OCI-LY1 (cell line): ENCODE measurements around the gene P3H2.
"Not testable (repeated sequence)": the region's sequence is repeated elsewhere in the genome, so short reads cannot be mapped to it uniquely, and the experiment has no call there.

Source experiments
- H2AFZ ChIP-seq: fragments of 200-600 bp; sonication (generic), shearing (Covaris generic); 2 replicates; pipeline ENCODE4 v1.6.0; 2014; ENCODE audit warnings: antibody characterized with exemption, mild to moderate bottlenecking, low read length
- H3F3A ChIP-seq: fragments of 200-600 bp; sonication (generic), shearing (Covaris generic); 2 replicates; pipeline ENCODE4 v1.6.0; 2014; ENCODE audit warnings: mild to moderate bottlenecking, antibody characterized with exemption, low read length, moderate library complexity; ENCODE audit not compliant: insufficient read depth
- H3K27ac ChIP-seq: fragments of 200-600 bp; sonication (generic); 2 replicates; pipeline ENCODE4 v1.5.1; 2014; ENCODE audit warnings: low read length, mixed run types, mild to moderate bottlenecking, low read depth; ENCODE audit not compliant: poor library complexity, severe bottlenecking
- H3K27me3 ChIP-seq: fragments of 200-600 bp; sonication (generic); 2 replicates; pipeline ENCODE4 v1.6.0; 2014; ENCODE audit warnings: antibody characterized with exemption, mild to moderate bottlenecking, low read length, moderate library complexity; ENCODE audit not compliant: insufficient read depth
- H3K36me3 ChIP-seq: fragments of 200-600 bp; sonication (generic); 2 replicates; pipeline ENCODE4 v1.6.1; 2014; ENCODE audit warnings: mild to moderate bottlenecking, antibody characterized with exemption, low read length, moderate library complexity, mixed read lengths; ENCODE audit not compliant: insufficient read depth
- H3K4me1 ChIP-seq: fragments of 200-600 bp; sonication (generic); 2 replicates; pipeline ENCODE4 v1.5.1; 2014; ENCODE audit warnings: mild to moderate bottlenecking, low read length, moderate library complexity; ENCODE audit not compliant: insufficient read depth, severe bottlenecking
- H3K4me2 ChIP-seq: fragments of 200-600 bp; sonication (generic), shearing (Covaris generic); 2 replicates; pipeline ENCODE4 v1.6.1; 2014; ENCODE audit warnings: low read length
- H3K4me3 ChIP-seq: fragments of 200-600 bp; sonication (generic); 2 replicates; pipeline ENCODE4 v1.5.1; 2014; ENCODE audit warnings: low read length, low read depth, mild to moderate bottlenecking, mixed read lengths; ENCODE audit not compliant: poor library complexity, severe bottlenecking
- H3K79me2 ChIP-seq: fragments of 200-600 bp; shearing (Covaris generic); 2 replicates; pipeline ENCODE4 v1.6.1; 2016; ENCODE audit warnings: mixed run types, low read length, mixed read lengths; ENCODE audit not compliant: insufficient read depth
- H3K9ac ChIP-seq: fragments of 200-600 bp; sonication (generic), shearing (Covaris generic); 2 replicates; pipeline ENCODE4 v1.6.1; 2014; ENCODE audit warnings: mild to moderate bottlenecking, low read length, mixed read lengths
- H3K9me2 ChIP-seq: fragments of 200-600 bp; sonication (generic), shearing (Covaris generic); 2 replicates; pipeline ENCODE4 v1.6.1; 2014; ENCODE audit warnings: low read depth, mild to moderate bottlenecking, low read length, mixed read lengths
- H3K9me3 ChIP-seq: fragments of 200-600 bp; shearing (Covaris generic); 2 replicates; pipeline ENCODE4 v1.6.1; 2014; ENCODE audit warnings: low read length, mixed read lengths
- H4K20me1 ChIP-seq: fragments of 200-600 bp; sonication (generic), shearing (Covaris generic); 2 replicates; pipeline ENCODE4 v1.6.0; 2016; ENCODE audit warnings: mild to moderate bottlenecking, low read length; ENCODE audit not compliant: insufficient read depth
- CTCF ChIP-seq: fragments of 200-600 bp; sonication (generic), shearing (Covaris generic); IDR thresholded peaks from 2 replicates; pipeline ENCODE4 v1.5.1; 2017; ENCODE audit warnings: mild to moderate bottlenecking, antibody characterized with exemption, low read length, moderate library complexity, mixed read lengths
- EZH2 ChIP-seq: fragments of 200-600 bp; sonication (generic), shearing (Covaris generic); IDR thresholded peaks from 2 replicates; pipeline ENCODE4 v1.8.0; 2017; ENCODE audit warnings: borderline replicate concordance, mixed run types, mild to moderate bottlenecking, antibody characterized with exemption, low read length, moderate library complexity, mixed read lengths

Gene P3H2

GRCh38 chr3:190150681-190151080 lies 30.0 kb upstream of the P3H2 start:
- no peak overlapping the region for H3K4me2 ChIP-seq
- no peaks in the 10 kb centered on the region for H3K9me2 ChIP-seq
- H2AFZ ChIP-seq: no peak overlapping the region
- H3K27me3 ChIP-seq: no peaks in the 10 kb centered on the region
- H3K36me3 ChIP-seq: no peaks in the 10 kb centered on the region
- H4K20me1 ChIP-seq: no peaks in the 10 kb centered on the region
- TF ChIP-seq CTCF (no peak), EZH2 (no peak)
- H3K79me2 ChIP-seq: no peaks in the 10 kb centered on the region
- no peak overlapping the region for H3K9ac ChIP-seq
- H3K4me3 ChIP-seq: no peak overlapping the region
- no peaks in the 10 kb centered on the region for H3K4me1 ChIP-seq
- H3F3A ChIP-seq: no peaks in the 10 kb centered on the region
- no peak overlapping the region for H3K27ac ChIP-seq
- no peaks in the 10 kb centered on the region for H3K9me3 ChIP-seq

- not testable (repeated sequence) for H3F3A ChIP-seq, H3K9me3 ChIP-seq, H2AFZ ChIP-seq, H3K9ac ChIP-seq, H3K79me2 ChIP-seq, H3K36me3 ChIP-seq, H3K27me3 ChIP-seq, H4K20me1 ChIP-seq, H3K9me2 ChIP-seq, H3K4me1 ChIP-seq, H3K27ac ChIP-seq, H3K4me2 ChIP-seq, H3K4me3 ChIP-seq
Observed at GRCh38 chr3:190149830-190150619, 29.3 kb upstream of the P3H2 start.

- H3K27me3 ChIP-seq, H3K9me2 ChIP-seq, H4K20me1 ChIP-seq, H3K36me3 ChIP-seq, H3K4me3 ChIP-seq, H3K9ac ChIP-seq, H3K79me2 ChIP-seq, H3F3A ChIP-seq, H3K9me3 ChIP-seq, H3K4me1 ChIP-seq, H3K27ac ChIP-seq, H3K4me2 ChIP-seq, H2AFZ ChIP-seq: not testable (repeated sequence)
Observed at GRCh38 chr3:190144793-190145192, 24.1 kb upstream of the P3H2 start.

GRCh38 chr3:190142041-190142440 lies 21.3 kb upstream of the P3H2 start:
- H3K36me3 ChIP-seq: no peaks in the 10 kb centered on the region
- H3F3A ChIP-seq: no peaks in the 10 kb centered on the region
- H3K9me3 ChIP-seq: no peaks in the 10 kb centered on the region; the same call in 1 of the 2 replicates
- no peak overlapping the region for H3K9ac ChIP-seq
- H2AFZ ChIP-seq: no peak overlapping the region
- no peaks in the 10 kb centered on the region for H3K79me2 ChIP-seq
- no peak overlapping the region for H3K27ac ChIP-seq
- H3K4me3 ChIP-seq: no peak overlapping the region
- no peaks in the 10 kb centered on the region; the same call in 1 of the 2 replicates for H4K20me1 ChIP-seq
- TF ChIP-seq EZH2 (no peak), CTCF (no peak)
- H3K4me2 ChIP-seq: no peak overlapping the region
- H3K27me3 ChIP-seq: no peaks in the 10 kb centered on the region
- H3K4me1 ChIP-seq: no peaks in the 10 kb centered on the region
- H3K9me2 ChIP-seq: no peaks in the 10 kb centered on the region
